ELR (cell line): Measurements from ENCODE around the gene UTS2R.
A peak's percentile ranks its signal among the peaks of the same experiment; 100 is the strongest.

Experiments used
- DNase-seq: peaks from one replicate; pipeline ENCODE4 v3.0.0-alpha.2; 2015; ENCODE audit warnings: low read depth

The UTS2R gene

GRCh38 chr17:82371333-82372248 is at the start of gene UTS2R:
Gene UTS2R, plus strand, starts transcription at chr17:82371765. Its CDS starts 2,560 bp downstream, at chr17:82374325.
- no peak for DNase-seq

- no peak for DNase-seq
These were observed 49.6 kb upstream of the UTS2R start for GRCh38 chr17:82321947-82322466.

- DNase-seq: no peak
These were observed 48.8 kb upstream of the UTS2R start for GRCh38 chr17:82322526-82323453.

GRCh38 chr17:82323514-82324234 is 47.9 kb upstream of the UTS2R start:
- DNase-seq: no peak

GRCh38 chr17:82324566-82325285 is 46.8 kb upstream of the UTS2R start:
- DNase-seq: no peak

- DNase-seq: no peak
These were observed 46.0 kb upstream of the UTS2R start for GRCh38 chr17:82325286-82326180.

- no peak for DNase-seq
These were observed 44.3 kb upstream of the UTS2R start for GRCh38 chr17:82327289-82327688.

GRCh38 chr17:82327757-82328140 is 43.8 kb upstream of the UTS2R start:
- no peak for DNase-seq

GRCh38 chr17:82328141-82328993 is 43.2 kb upstream of the UTS2R start:
- DNase-seq: no peak

GRCh38 chr17:82328994-82329507 is 42.5 kb upstream of the UTS2R start:
- no peak for DNase-seq

- DNase-seq: no peak
These were observed 41.8 kb upstream of the UTS2R start for GRCh38 chr17:82329683-82330321.

GRCh38 chr17:82330322-82331239 is 41.0 kb upstream of the UTS2R start:
- DNase-seq: peak; percentile 58

- no peak for DNase-seq
These were observed 40.1 kb upstream of the UTS2R start for GRCh38 chr17:82331345-82331939.

GRCh38 chr17:82332669-82333278 is 38.8 kb upstream of the UTS2R start:
- DNase-seq: peak; percentile 83

GRCh38 chr17:82333279-82334171 is 38.0 kb upstream of the UTS2R start, which contains the start of gene SECTM1:
Gene SECTM1, minus strand, starts transcription at chr17:82333766. Its CDS starts 6,526 bp downstream, at chr17:82327240.
- peak; percentile 66 for DNase-seq
